ENCODE results near the gene ROBO1. TPM values are rescaled to one million over a fixed set of nuclear protein-coding genes. Genes with fewer than 3 reads are reported as not detected.

Gene ROBO1
- total RNA-seq, 1 donor from 2014 or later, result 73.8 TPM

GRCh38 chr3:79767194-79767904, 449 bp downstream of the ROBO1 start:
- H3K4me3 Mint-ChIP-seq (ENCODE audit: unreplicated experiment), result no peak overlapping the region
- no peaks in the 10 kb centered on the region for H3K9me3 Mint-ChIP-seq (ENCODE audit: unreplicated experiment)
- H3K4me1 Mint-ChIP-seq (ENCODE audit: unreplicated experiment), result peaks cover 5% of the 10 kb centered on the region
- H3K27me3 Mint-ChIP-seq (ENCODE audit: unreplicated experiment), result peaks cover 32% of the 10 kb centered on the region
- DNase-seq (ENCODE audit: extremely low spot score, unreplicated experiment), result no peak
- no peak overlapping the region for H3K27ac Mint-ChIP-seq (ENCODE audit: unreplicated experiment)
- H3K36me3 Mint-ChIP-seq (ENCODE audit: unreplicated experiment), result no peaks in the 10 kb centered on the region
- TF ChIP-seq, protein P1, sequence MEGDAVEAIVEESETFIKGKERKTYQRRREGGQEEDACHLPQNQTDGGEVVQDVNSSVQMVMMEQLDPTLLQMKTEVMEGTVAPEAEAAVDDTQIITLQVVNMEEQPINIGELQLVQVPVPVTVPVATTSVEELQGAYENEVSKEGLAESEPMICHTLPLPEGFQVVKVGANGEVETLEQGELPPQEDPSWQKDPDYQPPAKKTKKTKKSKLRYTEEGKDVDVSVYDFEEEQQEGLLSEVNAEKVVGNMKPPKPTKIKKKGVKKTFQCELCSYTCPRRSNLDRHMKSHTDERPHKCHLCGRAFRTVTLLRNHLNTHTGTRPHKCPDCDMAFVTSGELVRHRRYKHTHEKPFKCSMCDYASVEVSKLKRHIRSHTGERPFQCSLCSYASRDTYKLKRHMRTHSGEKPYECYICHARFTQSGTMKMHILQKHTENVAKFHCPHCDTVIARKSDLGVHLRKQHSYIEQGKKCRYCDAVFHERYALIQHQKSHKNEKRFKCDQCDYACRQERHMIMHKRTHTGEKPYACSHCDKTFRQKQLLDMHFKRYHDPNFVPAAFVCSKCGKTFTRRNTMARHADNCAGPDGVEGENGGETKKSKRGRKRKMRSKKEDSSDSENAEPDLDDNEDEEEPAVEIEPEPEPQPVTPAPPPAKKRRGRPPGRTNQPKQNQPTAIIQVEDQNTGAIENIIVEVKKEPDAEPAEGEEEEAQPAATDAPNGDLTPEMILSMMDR (IDR thresholded peaks at IDR 0.05), result peak; percentile 33

GRCh38 chr3:79766496-79767193, 1.2 kb downstream of the ROBO1 start:
- TF ChIP-seq, protein P1 (IDR thresholded peaks at IDR 0.05), result no peak
- no peak for DNase-seq (ENCODE audit: extremely low spot score, unreplicated experiment)
- H3K27me3 Mint-ChIP-seq (ENCODE audit: unreplicated experiment), result peaks cover 32% of the 10 kb centered on the region
- peaks cover 5% of the 10 kb centered on the region for H3K4me1 Mint-ChIP-seq (ENCODE audit: unreplicated experiment)
- no peak overlapping the region for H3K4me3 Mint-ChIP-seq (ENCODE audit: unreplicated experiment)
- H3K36me3 Mint-ChIP-seq (ENCODE audit: unreplicated experiment), result no peaks in the 10 kb centered on the region
- no peaks in the 10 kb centered on the region for H3K9me3 Mint-ChIP-seq (ENCODE audit: unreplicated experiment)
- H3K27ac Mint-ChIP-seq (ENCODE audit: unreplicated experiment), result no peak overlapping the region

- H3K36me3 Mint-ChIP-seq (ENCODE audit: unreplicated experiment), result no peaks in the 10 kb centered on the region
- H3K4me1 Mint-ChIP-seq (ENCODE audit: unreplicated experiment), result peaks cover 5% of the 10 kb centered on the region
- H3K27me3 Mint-ChIP-seq (ENCODE audit: unreplicated experiment), result peaks cover 32% of the 10 kb centered on the region
- no peaks in the 10 kb centered on the region for H3K9me3 Mint-ChIP-seq (ENCODE audit: unreplicated experiment)
- DNase-seq (ENCODE audit: extremely low spot score, unreplicated experiment), result no peak
- H3K27ac Mint-ChIP-seq (ENCODE audit: unreplicated experiment), result no peak overlapping the region
- no peak overlapping the region for H3K4me3 Mint-ChIP-seq (ENCODE audit: unreplicated experiment)
- TF ChIP-seq, protein P1 (IDR thresholded peaks at IDR 0.05), result no peak
Measured at GRCh38 chr3:79765911-79766310, 1.9 kb downstream of the ROBO1 start.

DNA sequence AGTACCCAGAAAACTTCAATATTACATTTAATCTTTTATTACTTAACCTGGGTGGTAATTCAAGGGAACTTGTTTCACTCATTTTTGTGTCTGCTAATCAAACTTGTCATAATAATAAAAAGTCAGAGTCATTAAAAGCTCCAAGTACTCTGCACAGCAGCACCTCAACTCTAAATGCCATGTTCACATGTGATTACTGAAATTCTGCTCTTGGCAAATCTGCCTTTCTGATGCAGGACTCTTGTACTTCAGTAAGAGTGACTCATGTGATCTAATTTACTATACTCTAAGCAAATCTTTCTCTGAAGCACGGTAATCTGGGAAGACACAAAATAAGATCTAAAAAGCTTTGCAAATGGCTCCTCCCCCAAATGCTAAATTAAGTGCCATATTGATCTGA, 6.4 kb downstream of the ROBO1 start:
- Mint-ChIP-seq H3K4me1 (ENCODE audit: unreplicated experiment) (peaks cover 5% of the 10 kb centered on the region), H3K36me3 (ENCODE audit: unreplicated experiment) (no peaks in the 10 kb centered on the region), H3K9me3 (ENCODE audit: unreplicated experiment) (no peaks in the 10 kb centered on the region), H3K27ac (ENCODE audit: unreplicated experiment) (no peak overlapping the region), H3K27me3 (ENCODE audit: unreplicated experiment) (peaks cover 26% of the 10 kb centered on the region), H3K4me3 (ENCODE audit: unreplicated experiment) (no peak overlapping the region)
- DNase-seq (ENCODE audit: extremely low spot score, unreplicated experiment), result no peak
- TF ChIP-seq, protein P1 (IDR thresholded peaks at IDR 0.05), result no peak

GRCh38 chr3:79751703-79752102, 16.1 kb downstream of the ROBO1 start:
- H3K4me1 Mint-ChIP-seq (ENCODE audit: unreplicated experiment), result no peaks in the 10 kb centered on the region
- H3K27ac Mint-ChIP-seq (ENCODE audit: unreplicated experiment), result no peak overlapping the region
- peaks cover 6% of the 10 kb centered on the region for H3K9me3 Mint-ChIP-seq (ENCODE audit: unreplicated experiment)
- peaks cover 11% of the 10 kb centered on the region for H3K27me3 Mint-ChIP-seq (ENCODE audit: unreplicated experiment)
- H3K36me3 Mint-ChIP-seq (ENCODE audit: unreplicated experiment), result no peaks in the 10 kb centered on the region
- no peak overlapping the region for H3K4me3 Mint-ChIP-seq (ENCODE audit: unreplicated experiment)
- no peak for DNase-seq (ENCODE audit: extremely low spot score, unreplicated experiment)
- TF ChIP-seq, protein P1 (IDR thresholded peaks at IDR 0.05), result no peak

Measured in osteocyte (in vitro differentiated cells).